BE2C (cell line): ENCODE results near the gene TMEM163.
"Not testable (repeated sequence)": the region's sequence is repeated elsewhere in the genome, so short reads cannot be mapped to it uniquely, and the experiment has no call there.

ENCODE experiments used
- DNase-seq: peaks from one replicate; pipeline ENCODE4 v3.0.0-alpha.2; 2020
- H3K27me3 ChIP-seq: fragments of 250-450 bp; sonication (Bioruptor Pico); 2 replicates; pipeline ENCODE4 v1.5.1; 2020; ENCODE audit warnings: mild to moderate bottlenecking
- H3K36me3 ChIP-seq: fragments of 250-450 bp; sonication (Bioruptor Pico); 2 replicates; pipeline ENCODE4 v1.5.1; 2020; ENCODE audit warnings: mild to moderate bottlenecking
- H3K4me1 ChIP-seq: fragments of 250-450 bp; sonication (Bioruptor Pico); 2 replicates; pipeline ENCODE4 v1.5.1; 2020
- H3K4me3 ChIP-seq: 2 replicates; pipeline ENCODE4 v1.5.1; 2011; ENCODE audit warnings: low read depth, low read length
- H3K9me3 ChIP-seq: fragments of 250-450 bp; sonication (Bioruptor Pico); 2 replicates; pipeline ENCODE4 v1.5.1; 2020
- TF ChIP-seq, protein P1 (sequence below): IDR thresholded peaks from 2 replicates; pipeline ENCODE4 v1.5.1; 2012; ENCODE audit warnings: mild to moderate bottlenecking, low read depth, low read length

TMEM163 gene

DNA sequence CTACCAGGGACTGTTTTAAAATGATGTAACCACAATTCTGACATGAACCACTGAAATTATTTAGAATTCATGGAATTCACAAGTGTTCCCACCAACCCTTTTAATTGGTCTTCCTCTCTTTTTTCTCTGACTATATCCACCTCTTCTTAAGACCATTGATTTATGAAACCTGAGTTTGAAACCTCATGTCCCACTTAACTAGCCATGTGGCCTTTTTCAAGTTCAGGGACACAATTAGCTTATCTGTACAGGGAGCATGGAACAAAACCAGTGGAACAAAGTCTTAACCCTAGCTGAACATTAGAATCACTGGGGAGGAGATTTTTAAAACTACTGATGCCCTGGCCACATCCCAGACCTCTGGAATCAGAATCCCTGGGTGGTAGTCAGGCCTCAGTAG is 41.6 kb upstream of the TMEM163 start:
- H3K4me1 ChIP-seq, result no peaks in the 10 kb centered on the region
- TF ChIP-seq, protein P1, sequence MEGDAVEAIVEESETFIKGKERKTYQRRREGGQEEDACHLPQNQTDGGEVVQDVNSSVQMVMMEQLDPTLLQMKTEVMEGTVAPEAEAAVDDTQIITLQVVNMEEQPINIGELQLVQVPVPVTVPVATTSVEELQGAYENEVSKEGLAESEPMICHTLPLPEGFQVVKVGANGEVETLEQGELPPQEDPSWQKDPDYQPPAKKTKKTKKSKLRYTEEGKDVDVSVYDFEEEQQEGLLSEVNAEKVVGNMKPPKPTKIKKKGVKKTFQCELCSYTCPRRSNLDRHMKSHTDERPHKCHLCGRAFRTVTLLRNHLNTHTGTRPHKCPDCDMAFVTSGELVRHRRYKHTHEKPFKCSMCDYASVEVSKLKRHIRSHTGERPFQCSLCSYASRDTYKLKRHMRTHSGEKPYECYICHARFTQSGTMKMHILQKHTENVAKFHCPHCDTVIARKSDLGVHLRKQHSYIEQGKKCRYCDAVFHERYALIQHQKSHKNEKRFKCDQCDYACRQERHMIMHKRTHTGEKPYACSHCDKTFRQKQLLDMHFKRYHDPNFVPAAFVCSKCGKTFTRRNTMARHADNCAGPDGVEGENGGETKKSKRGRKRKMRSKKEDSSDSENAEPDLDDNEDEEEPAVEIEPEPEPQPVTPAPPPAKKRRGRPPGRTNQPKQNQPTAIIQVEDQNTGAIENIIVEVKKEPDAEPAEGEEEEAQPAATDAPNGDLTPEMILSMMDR, result no peak
- DNase-seq, result no peak
- H3K9me3 ChIP-seq, result no peaks in the 10 kb centered on the region
- H3K27me3 ChIP-seq, result no peaks in the 10 kb centered on the region
- H3K4me3 ChIP-seq, result no peak overlapping the region
- H3K36me3 ChIP-seq, result no peaks in the 10 kb centered on the region

DNA sequence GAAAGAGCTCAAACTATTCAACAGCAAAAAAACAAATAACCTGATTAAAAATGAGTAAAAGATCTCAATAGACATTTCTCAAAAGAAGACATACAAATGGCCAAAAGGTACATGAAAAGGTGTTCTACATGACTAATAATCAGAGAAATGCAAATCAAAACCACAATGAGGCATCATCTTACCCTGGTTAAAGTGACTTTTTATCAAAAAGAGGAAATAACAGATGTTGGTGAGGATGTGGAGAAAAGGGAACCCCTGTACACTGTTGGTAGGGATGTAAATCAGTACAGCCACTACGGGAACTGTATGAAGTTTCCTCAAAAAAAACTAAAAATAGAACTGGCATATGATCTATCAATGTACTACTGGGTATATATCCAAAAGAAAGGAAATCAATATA is 39.8 kb upstream of the TMEM163 start:
- DNase-seq, result no peak
- H3K36me3 ChIP-seq, result no peaks in the 10 kb centered on the region
- no peaks in the 10 kb centered on the region for H3K9me3 ChIP-seq
- no peaks in the 10 kb centered on the region for H3K4me1 ChIP-seq
- no peaks in the 10 kb centered on the region for H3K27me3 ChIP-seq
- TF ChIP-seq, protein P1, result no peak
- no peak overlapping the region for H3K4me3 ChIP-seq

DNA sequence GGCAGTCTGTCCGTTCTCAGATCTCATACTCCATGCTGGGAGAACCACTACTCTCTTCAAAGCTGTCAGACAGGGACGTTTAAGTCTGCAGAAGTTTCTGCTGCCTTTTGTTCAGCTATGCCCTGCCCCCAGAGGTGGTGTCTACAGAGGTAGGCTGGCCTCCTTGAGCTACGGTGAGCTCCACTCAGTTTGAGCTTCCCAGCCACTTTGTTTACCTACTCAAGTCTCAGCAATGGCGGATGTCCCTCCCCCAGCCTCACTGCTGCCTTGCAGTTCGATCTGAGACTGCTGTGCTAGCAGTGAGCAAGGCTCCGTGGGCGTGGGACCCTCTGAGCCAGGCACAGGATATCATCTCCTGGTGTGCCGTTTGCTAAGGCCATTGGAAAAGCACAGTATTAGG is 33.2 kb upstream of the TMEM163 start:
- H3K4me1 ChIP-seq, H3K27me3 ChIP-seq, H3K9me3 ChIP-seq, H3K4me3 ChIP-seq, H3K36me3 ChIP-seq, DNase-seq: not testable (repeated sequence)

DNA sequence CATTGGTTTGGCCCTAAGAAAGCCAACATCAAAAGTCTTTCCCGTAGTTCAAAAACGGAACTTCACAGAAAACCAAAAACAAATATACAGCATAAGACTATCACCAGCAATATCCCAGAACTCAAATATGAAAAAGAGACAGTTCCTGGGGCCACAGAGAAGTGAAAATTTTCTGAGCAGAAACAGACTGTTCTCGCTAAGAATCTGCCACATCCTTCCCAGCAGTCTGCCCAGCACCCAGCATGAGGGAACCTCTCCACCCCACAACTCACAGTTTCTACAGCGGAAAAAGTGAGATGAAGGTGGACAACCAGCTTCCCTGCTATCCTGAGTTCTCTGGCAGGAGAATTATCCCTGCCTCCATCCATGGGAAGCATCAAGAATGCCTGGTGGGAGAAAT is 26.7 kb upstream of the TMEM163 start:
- DNase-seq, result no peak
- Histone ChIP-seq H3K4me3 (no peak overlapping the region), H3K36me3 (no peaks in the 10 kb centered on the region), H3K4me1 (no peaks in the 10 kb centered on the region), H3K27me3 (no peaks in the 10 kb centered on the region), H3K9me3 (no peaks in the 10 kb centered on the region)
- TF ChIP-seq, protein P1, result no peak

DNA sequence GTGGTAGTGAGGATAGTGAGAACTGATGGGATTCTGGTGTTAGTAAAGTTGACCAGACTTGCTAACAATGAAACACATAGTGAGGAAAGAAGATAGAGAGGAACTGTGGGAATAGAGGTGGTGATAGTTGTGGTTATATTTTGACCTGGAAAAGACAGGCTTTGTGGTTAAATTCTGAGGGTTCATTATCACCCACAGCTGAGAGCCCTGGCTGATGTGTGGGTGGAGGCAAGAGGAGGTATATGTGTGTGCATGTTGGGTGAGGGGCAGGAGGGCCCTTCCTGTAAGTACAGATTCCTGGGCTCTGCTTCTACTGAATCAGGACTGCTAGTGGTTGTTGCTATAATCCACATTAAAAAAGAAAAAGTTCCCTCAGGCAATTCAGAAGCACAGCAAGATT is 26.2 kb upstream of the TMEM163 start:
- Histone ChIP-seq H3K9me3 (no peaks in the 10 kb centered on the region), H3K4me1 (no peaks in the 10 kb centered on the region), H3K36me3 (no peaks in the 10 kb centered on the region), H3K4me3 (no peak overlapping the region), H3K27me3 (no peaks in the 10 kb centered on the region)
- DNase-seq, result no peak
- TF ChIP-seq, protein P1, result no peak

DNA sequence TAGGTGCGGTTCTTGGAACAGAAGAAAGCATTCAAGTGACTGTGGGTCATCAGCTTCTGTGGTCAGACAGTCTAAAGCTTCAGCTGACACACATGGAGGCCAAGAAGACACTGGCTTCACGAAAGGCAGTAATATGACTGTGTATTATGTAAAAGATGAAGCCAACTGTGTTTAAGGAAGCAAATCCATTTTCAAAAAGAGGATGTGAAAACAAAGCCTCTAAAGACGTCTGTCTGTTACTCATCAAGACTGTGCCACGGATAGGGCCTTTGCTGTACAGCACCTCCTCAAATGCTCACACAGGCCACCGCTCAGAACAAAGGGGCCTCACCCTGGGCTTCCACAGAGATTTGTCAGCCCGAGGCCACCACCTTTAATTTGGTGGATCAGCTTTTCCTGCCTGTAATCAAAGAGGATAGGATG is 21.1 kb upstream of the TMEM163 start:
- H3K4me3 ChIP-seq, result no peak overlapping the region
- DNase-seq, result no peak

More for the DNA sequence above, 21.1 kb upstream of the TMEM163 start:
- Histone ChIP-seq H3K27me3 (no peaks in the 10 kb centered on the region), H3K9me3 (no peaks in the 10 kb centered on the region), H3K36me3 (no peaks in the 10 kb centered on the region), H3K4me1 (no peaks in the 10 kb centered on the region)
- TF ChIP-seq, protein P1, result no peak
